Measurements from ENCODE around the gene INSM1.

Gene INSM1

DNA sequence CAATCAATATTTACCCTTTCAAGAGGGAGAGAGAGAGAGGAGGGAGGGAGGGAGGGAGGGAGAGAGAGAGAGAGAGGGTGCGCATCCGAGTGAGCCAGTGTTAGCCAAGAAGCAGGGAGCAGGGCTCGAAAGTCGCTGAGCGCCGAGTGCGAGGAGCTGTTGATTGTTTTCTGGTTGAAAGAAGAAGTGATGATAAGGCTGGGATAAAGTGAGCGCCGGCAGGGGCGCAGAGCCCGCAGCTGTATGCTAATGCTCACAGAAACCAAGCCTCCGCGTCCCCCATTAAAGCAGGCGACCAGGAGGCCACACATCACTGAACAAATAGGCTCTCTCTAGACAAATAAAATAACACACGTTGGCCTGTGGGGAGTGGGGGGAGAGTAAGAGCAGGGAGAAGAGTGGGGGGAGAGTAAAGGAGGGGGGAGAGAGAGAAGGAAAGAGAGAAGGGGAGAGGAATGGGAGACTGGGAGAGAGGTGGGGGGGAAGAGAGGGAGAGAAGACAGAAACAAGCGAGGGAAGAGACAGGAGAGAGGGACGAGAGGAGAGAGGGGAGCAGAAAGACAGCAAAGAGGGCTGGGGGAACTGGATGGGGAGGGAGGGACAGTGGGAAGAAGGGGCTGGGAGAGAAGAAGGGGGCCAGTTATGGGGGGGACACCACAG lies 5.0 kb upstream of the INSM1 start:
- DNase-seq (ENCODE audit: low read depth in 2 of 2) = no peak

DNA sequence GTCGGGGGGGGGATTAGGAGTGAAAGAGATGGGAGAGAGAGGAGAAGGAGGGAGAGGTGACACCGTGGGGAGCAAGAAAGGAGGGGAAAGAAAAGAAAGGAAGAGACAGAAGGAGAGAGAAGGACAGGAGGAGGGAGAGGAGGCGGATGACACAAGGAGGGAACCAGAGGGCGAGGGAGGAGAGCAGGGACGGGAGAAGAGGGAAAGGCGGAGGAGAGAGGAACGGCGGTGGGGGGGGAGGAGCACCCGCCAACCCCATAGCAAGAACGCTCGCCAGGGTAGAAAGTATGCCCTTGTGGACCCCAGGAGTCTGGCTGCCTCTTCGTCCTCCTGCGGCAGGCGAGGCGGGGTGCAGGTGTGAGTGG lies 4.5 kb upstream of the INSM1 start:
- no peak for DNase-seq (ENCODE audit: low read depth in 2 of 2)

DNA sequence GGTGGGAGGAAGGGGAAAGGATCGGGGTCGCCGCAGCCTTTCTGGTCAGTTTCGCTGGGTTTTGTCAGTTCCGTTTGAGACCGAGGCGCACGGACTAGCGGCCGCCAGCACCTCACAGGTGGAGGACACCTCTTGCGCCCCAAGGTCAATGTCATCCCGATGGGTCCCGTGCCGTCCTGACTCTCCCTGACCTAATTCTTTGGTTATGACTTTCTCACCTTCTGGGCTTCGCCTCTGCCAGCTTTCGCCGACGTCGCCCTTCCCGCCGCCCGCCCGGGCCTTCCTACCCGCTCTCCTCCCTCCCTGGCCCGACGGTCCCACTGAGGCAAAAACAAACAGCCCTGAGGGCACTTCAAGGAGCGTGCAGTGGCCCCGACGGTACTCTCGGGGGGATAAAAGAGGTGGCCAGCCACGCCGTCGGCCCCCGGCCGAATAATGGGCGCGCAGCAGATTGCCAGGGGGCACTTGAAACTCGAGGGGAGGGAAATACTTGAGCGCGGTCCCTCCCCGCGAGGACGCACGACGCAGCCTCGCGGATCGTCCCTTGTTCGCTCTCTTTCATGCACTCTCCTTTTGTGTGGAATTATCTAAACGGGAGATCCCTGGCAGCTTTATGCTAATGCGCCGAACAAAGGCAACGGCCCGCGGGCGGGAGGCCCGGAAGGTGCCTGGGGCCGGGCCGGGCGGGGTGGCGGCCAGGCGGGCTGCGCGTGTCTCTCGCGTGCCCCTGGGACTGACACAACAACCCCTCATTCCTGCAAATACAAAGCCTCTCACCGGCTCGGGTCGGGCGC lies 3.9 kb upstream of the INSM1 start:
- no peak for DNase-seq (ENCODE audit: low read depth in 2 of 2)

DNA sequence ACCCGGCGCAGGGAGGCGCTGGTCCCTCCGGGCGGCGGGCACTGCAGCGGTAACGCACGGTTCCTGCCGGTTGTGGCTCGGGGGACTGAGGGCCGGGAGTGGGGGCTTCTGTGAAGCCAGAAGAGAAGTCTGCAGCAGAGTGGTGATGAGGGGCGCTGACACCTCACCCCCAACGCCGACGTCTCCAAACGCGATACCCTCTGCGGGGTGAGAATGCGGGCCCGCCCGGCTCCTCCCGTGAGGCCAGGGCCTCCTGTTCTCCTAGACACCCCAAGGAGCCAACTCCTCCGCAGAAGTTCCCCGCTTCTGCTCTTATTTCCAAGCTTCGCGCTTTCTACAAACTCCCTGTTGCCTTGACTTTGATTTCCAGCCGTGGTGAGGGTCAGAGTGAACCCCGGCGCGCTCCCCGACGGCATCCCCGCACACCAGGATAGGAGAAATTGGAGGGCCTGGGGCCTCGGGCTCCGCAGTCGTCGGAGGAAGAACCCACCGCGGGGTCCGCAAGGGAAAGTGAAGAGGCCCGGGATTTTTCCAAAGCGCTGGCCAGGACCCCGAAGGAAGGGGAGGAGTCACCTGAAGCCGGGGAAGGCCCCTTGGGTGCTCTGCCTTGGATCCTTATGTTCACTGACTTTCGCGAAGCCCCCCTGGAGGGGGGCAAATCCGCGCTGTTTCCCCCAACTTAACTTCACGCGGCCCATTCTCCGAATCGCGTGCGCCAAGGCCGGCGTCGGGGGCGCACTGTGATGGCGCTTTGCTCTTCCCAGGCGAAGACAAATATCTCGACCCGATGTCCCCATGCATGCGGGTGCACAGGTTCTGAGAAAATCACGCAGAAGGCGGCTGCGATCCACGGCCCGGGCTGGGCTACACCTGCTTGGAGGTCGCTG lies 3.1 kb upstream of the INSM1 start:
- DNase-seq (ENCODE audit: low read depth in 2 of 2) = no peak

DNA sequence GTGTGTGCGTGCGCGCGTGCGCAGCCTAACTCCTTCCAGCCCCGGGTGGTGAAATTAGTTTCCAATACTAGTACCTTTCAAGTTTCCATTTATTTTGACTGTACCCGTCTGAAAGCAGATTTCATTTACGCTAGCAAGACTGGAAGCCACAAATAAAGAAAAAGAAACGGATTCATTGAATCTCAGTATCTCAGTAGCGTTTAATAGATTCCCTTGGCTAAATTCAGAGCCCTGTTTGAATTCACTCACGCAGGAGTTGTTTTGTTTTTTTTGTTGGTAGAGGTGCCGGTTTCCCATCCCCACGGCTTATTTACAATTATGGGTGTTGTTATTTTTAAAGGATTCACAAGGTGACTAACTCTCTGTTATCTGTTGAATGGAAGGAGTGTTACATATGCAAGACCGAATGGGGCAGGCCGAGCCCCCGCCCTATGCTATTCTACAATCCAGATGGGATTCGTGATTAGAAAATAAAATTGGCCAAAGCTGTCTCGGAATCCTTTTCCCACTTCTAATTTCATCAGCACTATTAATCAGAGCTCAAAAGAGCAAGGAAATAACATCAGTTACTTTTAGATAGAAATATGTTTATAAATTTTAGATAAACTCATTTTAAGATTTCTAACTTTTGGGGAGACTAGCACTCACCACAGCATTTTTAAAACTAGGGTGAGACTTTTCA lies 2.3 kb upstream of the INSM1 start:
- no peak for DNase-seq (ENCODE audit: low read depth in 2 of 2)

DNA sequence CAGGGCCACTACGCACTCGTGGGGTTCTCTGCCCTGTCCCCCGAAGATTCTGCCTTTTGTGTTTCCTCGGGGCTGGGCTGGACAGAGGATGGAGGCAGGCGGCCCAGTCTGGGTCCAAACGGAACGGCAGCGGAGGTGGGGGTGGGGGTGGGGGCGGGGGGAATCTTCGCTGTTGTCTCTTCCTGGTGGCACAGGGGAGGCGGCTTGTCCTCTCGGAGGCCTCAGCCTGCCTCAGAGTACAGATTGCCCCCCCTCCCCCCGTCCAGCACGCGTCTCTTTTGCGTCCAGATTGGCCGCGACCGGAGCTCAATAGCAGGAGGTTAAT lies 1.4 kb upstream of the INSM1 start:
- no peak for DNase-seq (ENCODE audit: low read depth in 2 of 2)

DNA sequence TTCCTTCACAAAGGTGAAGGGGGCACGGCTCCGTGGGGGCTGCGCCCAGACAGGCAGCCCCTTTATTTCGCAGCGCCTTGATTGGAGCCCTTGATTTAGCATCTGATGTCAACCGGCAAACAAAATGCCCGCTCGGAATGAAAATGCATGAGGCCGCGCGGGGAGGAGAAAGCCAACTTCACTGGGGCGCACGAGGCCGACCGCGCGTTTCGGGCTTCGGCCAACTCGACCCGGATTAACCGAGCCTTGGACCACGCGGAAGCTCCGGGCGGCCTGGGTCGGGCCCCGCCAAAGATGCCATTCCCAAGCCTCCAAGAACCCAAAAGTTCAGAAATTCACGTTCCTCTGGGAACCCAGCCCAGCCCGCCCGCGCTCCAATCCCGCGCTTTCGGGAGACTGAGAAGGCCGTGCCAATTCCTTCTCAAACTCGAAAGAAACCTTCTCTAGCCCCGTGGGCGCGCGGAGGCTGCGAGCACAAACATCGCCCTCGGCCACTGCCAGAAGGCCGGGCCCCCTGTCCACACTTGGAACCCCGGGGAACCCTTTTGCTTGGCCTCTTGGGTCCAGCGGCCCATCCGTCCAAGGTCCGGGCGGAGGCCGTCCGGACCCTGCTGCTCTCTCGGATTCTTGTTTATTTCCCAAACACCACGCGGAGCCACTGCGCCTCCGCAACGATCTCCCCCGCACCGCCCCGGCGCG lies 879 bp upstream of the INSM1 start:
- DNase-seq (ENCODE audit: low read depth in 2 of 2) = no peak

DNA sequence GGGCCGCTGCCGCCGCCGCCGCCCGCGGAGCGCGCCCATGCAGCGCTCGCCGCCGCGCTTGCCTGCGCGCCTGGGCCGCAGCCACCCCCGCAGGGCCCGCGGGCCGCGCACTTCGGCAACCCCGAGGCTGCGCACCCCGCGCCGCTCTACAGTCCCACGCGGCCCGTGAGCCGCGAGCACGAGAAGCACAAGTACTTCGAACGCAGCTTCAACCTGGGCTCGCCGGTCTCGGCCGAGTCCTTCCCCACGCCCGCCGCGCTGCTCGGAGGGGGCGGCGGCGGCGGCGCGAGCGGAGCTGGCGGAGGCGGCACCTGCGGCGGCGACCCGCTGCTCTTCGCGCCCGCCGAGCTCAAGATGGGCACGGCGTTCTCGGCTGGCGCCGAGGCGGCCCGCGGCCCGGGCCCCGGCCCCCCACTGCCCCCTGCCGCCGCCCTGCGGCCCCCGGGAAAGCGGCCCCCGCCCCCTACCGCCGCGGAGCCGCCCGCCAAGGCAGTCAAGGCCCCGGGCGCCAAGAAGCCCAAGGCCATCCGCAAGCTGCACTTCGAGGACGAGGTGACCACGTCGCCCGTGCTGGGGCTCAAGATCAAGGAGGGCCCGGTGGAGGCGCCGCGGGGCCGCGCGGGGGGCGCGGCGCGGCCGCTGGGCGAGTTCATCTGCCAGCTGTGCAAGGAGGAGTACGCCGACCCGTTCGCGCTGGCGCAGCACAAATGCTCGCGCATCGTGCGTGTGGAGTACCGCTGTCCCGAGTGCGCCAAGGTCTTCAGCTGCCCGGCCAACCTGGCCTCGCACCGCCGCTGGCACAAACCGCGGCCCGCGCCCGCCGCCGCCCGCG lies 730 bp downstream of the INSM1 start:
- DNase-seq (ENCODE audit: low read depth in 2 of 2) = no peak

DNA sequence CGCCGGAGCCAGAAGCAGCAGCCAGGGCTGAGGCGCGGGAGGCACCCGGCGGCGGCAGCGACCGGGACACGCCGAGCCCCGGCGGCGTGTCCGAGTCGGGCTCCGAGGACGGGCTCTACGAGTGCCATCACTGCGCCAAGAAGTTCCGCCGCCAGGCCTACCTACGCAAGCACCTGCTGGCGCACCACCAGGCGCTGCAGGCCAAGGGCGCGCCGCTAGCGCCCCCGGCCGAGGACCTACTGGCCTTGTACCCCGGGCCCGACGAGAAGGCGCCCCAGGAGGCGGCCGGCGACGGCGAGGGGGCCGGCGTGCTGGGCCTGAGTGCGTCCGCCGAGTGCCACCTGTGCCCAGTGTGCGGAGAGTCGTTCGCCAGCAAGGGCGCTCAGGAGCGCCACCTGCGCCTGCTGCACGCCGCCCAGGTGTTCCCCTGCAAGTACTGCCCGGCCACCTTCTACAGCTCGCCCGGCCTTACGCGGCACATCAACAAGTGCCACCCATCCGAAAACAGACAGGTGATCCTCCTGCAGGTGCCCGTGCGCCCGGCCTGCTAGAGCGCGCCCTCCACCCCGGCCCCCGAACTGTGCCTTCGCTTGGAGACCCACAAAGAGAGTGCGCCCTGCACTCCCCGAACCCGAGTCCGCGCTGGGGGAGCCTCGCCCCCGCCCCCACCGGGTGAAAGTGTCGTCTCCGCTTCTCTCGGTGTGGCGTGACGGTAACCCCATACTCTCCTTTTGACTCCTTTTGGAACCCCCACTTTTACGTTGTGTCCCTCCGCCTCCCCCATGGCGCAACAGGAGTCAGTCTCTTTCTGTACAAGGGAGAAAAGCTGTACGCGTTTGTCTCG lies 1.6 kb downstream of the INSM1 start:
- DNase-seq (ENCODE audit: low read depth in 2 of 2) = no peak

DNA sequence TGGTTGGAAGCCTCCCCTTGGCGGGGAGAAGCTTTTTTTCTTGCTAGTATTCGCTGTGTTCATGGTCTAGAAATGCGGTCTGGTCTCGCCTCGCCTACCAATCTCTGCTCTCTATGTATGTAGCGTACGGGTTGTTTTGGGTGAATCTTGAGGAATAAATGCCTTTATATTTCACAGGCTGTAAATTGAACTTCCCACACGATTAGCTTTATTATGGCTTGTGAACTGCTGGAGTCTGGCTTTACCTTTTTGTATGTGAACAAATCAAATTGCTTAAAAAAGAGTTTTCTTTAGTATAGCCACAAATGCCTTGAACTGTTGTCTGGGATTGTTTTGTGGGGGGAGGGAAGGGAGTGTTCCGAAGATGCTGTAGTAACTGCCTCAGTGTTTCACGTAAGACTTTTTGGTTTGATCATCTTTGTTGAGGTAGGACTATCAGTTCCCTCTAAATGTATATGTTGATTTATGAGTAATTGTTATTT lies 2.2 kb downstream of the INSM1 start:
- no peak for DNase-seq (ENCODE audit: low read depth in 2 of 2)

DNA sequence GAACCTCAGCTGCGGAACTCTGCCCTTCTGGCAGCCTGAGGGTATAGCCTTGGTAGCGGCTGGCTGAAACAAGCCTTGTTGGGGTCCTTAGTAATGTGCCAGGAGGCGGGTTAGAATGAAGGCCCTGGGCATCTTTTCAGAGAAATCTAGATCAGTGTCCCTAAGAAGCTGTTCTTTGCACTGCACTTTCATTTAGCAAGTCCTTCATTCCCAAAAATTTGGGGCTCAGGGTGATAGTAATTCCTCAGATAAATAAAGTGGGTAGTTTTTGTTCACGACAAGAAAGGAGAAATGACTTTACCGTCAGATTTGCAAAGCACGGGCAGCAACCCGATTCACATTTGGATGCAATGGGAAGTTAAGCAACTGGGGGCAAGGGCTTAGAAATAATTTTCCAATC lies 3.2 kb downstream of the INSM1 start:
- no peak for DNase-seq (ENCODE audit: low read depth in 2 of 2)

DNA sequence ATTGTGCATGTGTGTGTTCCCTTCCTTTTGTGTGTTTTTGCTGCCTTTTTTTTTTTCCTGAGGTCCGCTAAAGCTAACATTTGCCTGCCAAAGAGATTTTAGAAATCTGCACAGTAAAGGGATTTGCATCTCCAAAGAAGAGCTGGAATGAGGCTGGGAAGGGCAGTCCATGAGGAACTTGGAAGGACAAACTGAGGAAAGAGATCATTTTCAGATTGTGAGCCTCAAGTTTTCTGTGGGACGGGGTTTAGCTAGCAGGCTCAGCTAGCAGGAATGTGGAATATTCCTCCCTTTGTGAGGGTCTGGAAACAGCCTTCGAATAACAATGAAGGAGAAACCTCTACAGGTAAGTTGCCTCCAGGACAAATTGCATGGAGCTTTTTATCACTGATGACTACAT lies 3.8 kb downstream of the INSM1 start:
- no peak for DNase-seq (ENCODE audit: low read depth in 2 of 2)

DNA sequence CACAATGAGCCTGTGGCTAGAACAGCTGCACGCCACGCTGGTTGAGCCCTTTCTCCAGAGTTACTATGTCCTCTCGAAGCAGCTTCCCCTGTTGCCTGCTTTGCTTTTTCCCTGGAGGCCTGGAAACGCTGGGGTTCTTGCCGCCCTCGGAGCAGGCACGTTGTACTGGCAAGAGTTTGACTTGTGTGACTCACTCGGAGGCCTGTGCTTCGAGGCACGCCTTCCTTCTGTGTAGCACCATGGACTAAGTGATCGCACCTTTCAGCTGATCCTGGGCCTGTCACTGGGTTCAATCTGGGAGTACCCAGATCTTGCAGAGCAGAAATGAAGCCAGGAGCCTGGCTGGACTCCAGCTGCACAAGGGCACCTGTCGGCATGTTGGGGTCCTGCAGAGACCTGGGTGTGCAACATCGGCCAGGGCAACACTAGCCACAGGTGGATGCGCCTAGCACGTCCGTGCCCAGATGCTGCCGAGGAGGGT lies 5.2 kb downstream of the INSM1 start:
- no peak for DNase-seq (ENCODE audit: low read depth in 2 of 2)

DNA sequence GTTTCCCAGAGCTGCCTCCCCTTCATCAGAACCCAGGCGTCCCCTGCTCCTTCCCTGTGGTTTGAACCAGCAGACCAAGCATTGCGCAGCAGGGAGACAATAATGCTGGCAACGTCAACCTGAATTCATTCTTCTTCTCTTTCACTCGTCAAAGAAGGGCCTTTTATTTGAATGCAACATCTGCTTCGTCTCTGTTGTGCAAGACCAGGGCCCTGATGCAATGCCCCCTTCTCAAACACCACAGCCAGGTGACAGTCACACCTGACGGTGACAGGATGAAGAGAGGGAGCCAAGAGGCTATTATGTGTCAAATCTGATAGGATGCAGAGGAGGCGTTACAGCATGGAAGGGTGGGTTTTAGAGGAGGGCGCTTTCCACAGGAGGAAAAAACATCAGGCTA lies 8.0 kb downstream of the INSM1 start:
- DNase-seq (ENCODE audit: low read depth in 2 of 2) = no peak

DNA sequence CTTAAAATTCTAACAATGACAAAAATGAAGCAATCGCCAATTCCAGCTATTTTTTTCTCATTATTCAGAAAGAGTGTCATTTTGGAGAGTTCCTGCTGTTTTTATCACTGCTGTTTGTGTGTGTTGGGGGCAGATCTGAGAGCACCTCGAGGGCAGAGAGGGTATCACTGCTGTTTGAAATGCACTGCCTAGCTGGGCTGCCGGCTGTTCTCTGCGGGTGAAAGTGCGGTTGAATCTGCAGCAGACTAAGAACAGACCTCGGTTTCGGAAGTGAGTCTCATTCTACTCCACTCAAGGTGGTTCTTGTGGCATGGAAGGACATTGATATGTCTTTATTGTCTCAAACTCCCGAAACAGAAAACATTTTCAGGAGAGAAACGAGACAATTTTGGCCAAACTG lies 18.3 kb downstream of the INSM1 start:
- DNase-seq (ENCODE audit: low read depth in 2 of 2) = no peak

DNA sequence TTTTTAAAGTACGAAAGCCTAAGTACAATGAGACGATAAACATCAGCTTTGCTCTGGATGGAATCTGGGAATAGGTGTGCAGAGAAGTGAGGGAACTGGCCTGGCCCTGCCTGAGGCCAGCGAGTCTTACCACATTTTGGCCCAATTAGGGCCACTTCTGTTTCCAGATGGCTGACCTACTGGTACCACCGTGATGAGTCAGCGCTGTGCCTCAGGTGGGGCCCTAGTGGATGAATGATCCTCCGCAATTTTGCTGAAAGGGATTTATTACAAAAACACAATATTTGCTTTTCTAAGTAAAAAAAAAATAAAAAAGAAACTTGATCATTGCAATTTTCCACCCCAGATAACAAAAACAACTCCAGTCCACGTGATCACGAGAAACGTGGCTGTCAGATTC lies 22.5 kb downstream of the INSM1 start:
- DNase-seq (ENCODE audit: low read depth in 2 of 2) = no peak

DNA sequence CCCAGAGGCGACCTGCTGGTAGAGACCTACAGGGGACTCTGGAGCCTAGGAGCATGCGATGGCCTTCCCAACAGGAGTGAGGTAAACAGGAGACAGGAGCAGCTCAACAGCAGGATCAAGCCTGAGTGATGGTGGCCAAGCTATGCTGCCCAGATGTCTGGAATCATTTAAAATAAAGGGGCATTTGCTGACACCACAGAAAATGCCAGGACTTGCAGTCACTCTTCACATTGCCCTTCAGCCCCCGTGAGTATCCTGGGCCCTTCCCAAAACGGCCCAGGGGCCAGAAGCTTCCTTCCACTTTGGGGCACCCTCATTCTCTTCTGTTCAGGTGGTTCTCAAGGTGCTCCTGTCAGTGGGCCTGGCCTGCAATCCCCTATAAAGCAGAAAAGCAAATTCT lies 23.2 kb downstream of the INSM1 start:
- no peak for DNase-seq (ENCODE audit: low read depth in 2 of 2)

DNA sequence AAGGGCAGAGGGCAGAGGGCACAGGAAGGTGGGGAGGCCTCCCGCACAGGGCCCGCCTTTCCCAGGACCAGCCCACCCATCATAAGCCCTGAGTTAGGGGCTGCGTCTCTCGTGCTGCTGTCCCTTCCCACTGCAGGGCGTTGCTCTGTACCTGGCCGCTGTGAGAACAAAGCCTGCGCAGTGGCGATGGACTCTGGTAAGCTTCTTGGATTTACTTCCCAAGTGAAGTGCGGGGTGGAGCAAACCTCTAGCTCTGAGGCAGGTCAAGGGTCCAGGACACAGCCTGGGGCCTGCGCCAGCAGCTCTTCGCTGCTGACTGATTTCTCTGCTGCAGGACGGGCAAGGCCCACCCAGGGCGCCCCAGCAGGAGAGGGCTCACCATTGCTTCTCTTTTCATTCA lies 23.9 kb downstream of the INSM1 start:
- DNase-seq (ENCODE audit: low read depth in 2 of 2) = no peak

Measured in stimulated activated CD4-positive, alpha-beta T cell treated with anti-CD3 and anti-CD28 coated beads, Interleukin-1b, Interleukin-23, amount 100 ng/mL, for 4 hours (primary cell).